GM12878 (cell line): ENCODE data around the gene PAPPA.

Experiments
- NR2C2 ChIP-seq: IDR thresholded peaks from 2 replicates; pipeline ENCODE4 v1.6.1; 2011; ENCODE audit warnings: borderline replicate concordance, low read depth; ENCODE audit not compliant: control insufficient read depth, insufficient read length
- NR2F1 ChIP-seq: fragments of 450-650 bp; conservative IDR thresholded peaks from 2 replicates; pipeline ENCODE4 v1.6.1; 2017; ENCODE audit warnings: mild to moderate bottlenecking

GRCh38 chr9:116360016-116360415 lies 206.4 kb downstream of the PAPPA start:
- no peak for TF ChIP-seq NR2F1
- TF ChIP-seq NR2C2 = no peak
